Glutamatergic neuron (in vitro differentiated cells): ENCODE measurements around the gene ZDHHC8. TPM values are rescaled to one million over a fixed set of nuclear protein-coding genes. Genes with fewer than 3 reads are reported as not detected.

Source experiments
- DNase-seq: peaks from one replicate; pipeline ENCODE4 v3.0.0; 2022
- H3K27ac Mint-ChIP-seq: one replicate; pipeline ENCODE4 v1.8.0; 2020; ENCODE audit warnings: mild to moderate bottlenecking, mixed read lengths, inconsistent platforms; ENCODE audit not compliant: unreplicated experiment
- H3K27me3 Mint-ChIP-seq: one replicate; pipeline ENCODE4 v1.8.0; 2020; ENCODE audit warnings: mild to moderate bottlenecking, moderate library complexity, mixed read lengths, inconsistent platforms; ENCODE audit not compliant: unreplicated experiment
- H3K36me3 Mint-ChIP-seq: one replicate; pipeline ENCODE4 v1.8.0; 2020; ENCODE audit warnings: mild to moderate bottlenecking, mixed read lengths, inconsistent platforms; ENCODE audit not compliant: unreplicated experiment
- H3K4me1 Mint-ChIP-seq: one replicate; pipeline ENCODE4 v1.8.0; 2020; ENCODE audit warnings: mild to moderate bottlenecking, low read depth, mixed read lengths, inconsistent platforms; ENCODE audit not compliant: unreplicated experiment
- H3K4me3 Mint-ChIP-seq: one replicate; pipeline ENCODE4 v1.8.0; 2020; ENCODE audit warnings: mild to moderate bottlenecking, mixed read lengths, inconsistent platforms; ENCODE audit not compliant: unreplicated experiment
- H3K9me3 Mint-ChIP-seq: one replicate; pipeline ENCODE4 v1.8.0; 2020; ENCODE audit warnings: mild to moderate bottlenecking, moderate library complexity, mixed read lengths, inconsistent platforms; ENCODE audit not compliant: unreplicated experiment
- CTCF ChIP-seq: fragments of 200-600 bp; sonication (generic); IDR thresholded peaks from one replicate; pipeline ENCODE4 v1.5.0; 2021; ENCODE audit not compliant: partially characterized antibody, unreplicated experiment
- total RNA-seq: library from RNA; stranded (reverse); fragmentation: NEBNext Ultra II Directional; extraction: Animal tissue kit (Norgen Biotek cat#: 25700); gene quantifications from one replicate; pipeline ENCODE4 v1.2.1, GENCODE V29; 2021; ENCODE audit not compliant: unreplicated experiment

ZDHHC8 gene
- total RNA-seq, 1 donor from 2014 or later = 119 TPM

DNA sequence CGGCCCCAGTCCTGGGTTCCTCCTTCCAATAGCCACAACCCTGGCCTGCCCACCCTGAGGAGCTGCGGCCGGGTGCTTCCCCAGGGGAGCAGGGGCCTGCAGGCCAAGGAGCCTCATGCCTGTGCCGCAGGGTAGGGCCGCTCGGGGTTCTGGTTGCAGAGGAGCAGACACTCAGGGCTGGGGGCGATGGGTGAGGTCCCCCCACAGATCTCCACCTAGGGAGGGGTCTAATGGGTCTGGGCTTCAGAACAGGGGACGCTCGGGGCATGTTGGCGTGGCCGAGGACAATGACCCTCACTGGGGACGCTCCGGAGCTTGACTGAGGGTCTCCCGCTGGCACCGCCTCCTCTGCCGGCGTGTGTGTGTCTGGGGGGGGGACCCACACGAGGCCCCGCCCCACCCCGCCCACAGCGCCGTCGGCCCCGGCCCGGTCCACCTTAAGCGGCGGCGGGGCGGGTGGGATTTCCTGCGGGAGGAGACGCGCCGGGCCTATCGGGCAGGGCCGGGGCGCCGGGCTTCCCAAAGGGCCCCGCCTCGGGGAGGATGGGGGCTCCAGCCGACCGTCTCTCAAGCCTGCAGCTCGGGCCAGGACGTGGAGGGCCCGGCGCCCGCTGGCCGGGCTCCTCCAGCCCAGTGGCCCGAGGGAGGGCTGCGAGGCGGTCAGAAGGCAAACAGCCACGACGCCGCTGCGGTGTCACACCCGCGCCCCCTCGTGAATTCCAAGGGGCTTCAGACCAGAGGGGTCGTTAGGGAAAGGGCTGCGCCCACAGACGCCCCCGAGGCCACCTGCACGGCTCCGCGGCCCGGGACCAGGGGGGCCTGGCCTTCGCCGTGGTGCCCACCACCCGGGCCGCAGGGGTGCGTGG, 640 bp upstream of the ZDHHC8 start:
- DNase-seq = peak; percentile 74
- Mint-ChIP-seq H3K4me1 (peaks cover 1% of the 10 kb centered on the region), H3K9me3 (peaks cover 4% of the 10 kb centered on the region), H3K4me3 (peak overlapping the region; percentile 72), H3K36me3 (no peaks in the 10 kb centered on the region), H3K27me3 (peaks cover 6% of the 10 kb centered on the region), H3K27ac (no peak overlapping the region)
- TF ChIP-seq CTCF = no peak

DNA sequence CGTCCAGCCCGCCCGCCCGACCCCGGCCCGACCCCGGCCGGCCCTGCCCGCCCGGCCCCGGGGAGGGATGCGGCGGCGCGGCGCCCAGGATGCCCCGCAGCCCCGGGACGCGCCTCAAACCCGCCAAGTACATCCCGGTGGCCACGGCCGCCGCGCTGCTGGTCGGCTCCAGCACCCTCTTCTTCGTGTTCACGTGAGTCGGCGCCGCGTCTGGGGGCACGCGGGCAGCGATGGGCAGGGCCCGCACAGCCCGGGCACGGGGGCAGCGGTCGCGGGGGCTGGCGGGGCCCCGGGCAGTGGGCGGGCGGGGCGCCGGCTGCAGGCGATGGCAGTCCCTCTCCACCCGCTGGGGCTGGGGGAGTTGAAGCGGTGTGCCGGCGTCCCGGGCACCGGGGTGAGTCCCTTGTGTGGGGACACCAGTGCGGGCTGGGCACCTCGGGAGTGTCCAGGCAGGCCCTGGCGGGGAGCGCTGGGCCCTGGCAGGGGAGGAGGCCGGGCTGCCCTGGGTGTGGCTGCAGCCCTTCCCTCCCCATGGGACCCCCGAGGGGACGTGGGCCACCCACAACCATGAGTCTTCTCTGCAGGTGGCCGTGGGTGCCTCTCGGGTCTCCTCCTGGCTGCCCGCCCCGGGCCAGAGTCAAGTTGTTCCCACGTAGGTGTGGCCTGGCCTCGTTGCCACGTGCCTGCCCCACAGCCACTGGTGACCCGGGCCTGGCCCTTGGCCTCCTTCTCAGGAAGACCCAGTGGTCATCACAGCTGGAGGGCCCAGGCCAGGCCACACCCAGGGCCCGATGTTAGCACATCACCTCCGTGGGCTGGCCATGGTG, 468 bp downstream of the ZDHHC8 start:
- no peaks in the 10 kb centered on the region for H3K4me1 Mint-ChIP-seq
- no peak for TF ChIP-seq CTCF
- H3K9me3 Mint-ChIP-seq = peaks cover 2% of the 10 kb centered on the region
- H3K36me3 Mint-ChIP-seq = no peaks in the 10 kb centered on the region
- peak overlapping the region; percentile 57 for H3K4me3 Mint-ChIP-seq
- DNase-seq = no peak
- H3K27me3 Mint-ChIP-seq = peaks cover 7% of the 10 kb centered on the region
- no peak overlapping the region for H3K27ac Mint-ChIP-seq

DNA sequence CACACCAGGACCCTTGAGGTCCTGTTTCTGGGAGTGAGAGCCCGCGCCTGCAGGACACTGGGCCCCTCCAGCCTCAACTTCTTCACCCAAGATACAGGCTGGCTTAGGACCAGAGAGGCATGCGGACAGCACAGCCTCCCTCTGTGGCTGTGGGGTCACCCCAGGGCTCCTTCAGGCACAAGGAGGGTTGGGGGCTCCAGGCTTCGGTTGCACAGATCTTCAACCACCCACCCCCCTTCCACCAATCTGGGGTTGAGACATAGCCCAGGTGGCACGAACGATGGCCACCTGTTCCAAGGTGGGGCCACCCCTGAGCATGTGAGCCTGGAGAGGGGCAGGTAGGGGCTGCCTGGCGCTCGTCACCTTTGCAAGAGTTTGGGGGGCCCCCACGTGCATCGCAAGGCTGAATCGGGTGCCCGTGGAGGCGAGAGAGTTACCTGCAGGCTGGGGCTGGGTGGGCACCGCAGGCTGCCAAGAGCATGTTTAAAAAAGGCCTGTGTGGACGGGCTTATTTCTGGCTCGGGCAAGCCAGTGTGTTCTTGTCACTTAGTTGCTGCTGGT, 1.2 kb downstream of the ZDHHC8 start:
- TF ChIP-seq CTCF = no peak
- no peak for DNase-seq
- H3K4me3 Mint-ChIP-seq = peak overlapping the region; percentile 57
- H3K27ac Mint-ChIP-seq = no peak overlapping the region
- H3K27me3 Mint-ChIP-seq = peaks cover 7% of the 10 kb centered on the region
- no peaks in the 10 kb centered on the region for H3K36me3 Mint-ChIP-seq
- peaks cover 4% of the 10 kb centered on the region for H3K4me1 Mint-ChIP-seq
- no peaks in the 10 kb centered on the region for H3K9me3 Mint-ChIP-seq

DNA sequence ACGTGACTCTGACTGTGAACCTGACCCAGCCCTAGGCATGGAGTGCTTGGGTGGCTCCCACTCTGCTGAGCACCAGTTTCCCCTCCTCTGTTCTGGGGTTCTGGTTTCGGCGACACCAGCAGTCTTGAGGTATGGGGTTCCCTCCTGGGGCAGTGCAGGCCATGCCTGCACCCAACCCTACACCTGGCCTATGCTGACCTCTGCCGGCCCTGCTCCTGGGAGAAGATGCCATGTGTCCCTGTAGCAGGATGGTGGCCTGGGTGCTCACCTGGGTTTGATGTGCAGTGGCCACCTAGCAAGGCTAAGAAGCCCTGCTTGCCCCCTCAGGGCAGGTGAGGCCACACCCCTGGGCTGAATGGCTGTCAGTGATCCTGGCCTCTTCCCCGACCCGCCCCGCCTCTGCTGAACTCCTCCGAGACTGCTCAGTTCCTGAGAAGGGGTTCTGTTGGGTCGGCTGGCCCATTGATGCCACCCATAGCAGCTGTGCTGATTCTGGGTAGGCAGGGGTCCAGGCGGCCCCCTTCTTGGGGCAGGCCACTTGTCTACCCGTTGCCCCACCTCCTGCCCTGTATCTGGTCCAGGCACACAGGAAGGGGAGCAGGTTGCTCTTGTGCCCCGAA, 2.4 kb downstream of the ZDHHC8 start:
- Mint-ChIP-seq H3K27me3 (peaks cover 7% of the 10 kb centered on the region), H3K9me3 (no peaks in the 10 kb centered on the region), H3K36me3 (no peaks in the 10 kb centered on the region), H3K4me1 (peaks cover 4% of the 10 kb centered on the region), H3K4me3 (no peak overlapping the region), H3K27ac (no peak overlapping the region)
- no peak for DNase-seq
- TF ChIP-seq CTCF = no peak
